NCI-H1092 treated with DMSO at 0.1 percent for 48 hours (cell line): Measurements from ENCODE around the gene ALPK1.
"Not testable (repeated sequence)": the region's sequence is repeated elsewhere in the genome, so short reads cannot be mapped to it uniquely, and the experiment has no call there.

Experiments
- DNase-seq: peaks from one replicate; lab custom pipeline; 2025; lab: John Stamatoyannopoulos, UW

Gene ALPK1

DNA sequence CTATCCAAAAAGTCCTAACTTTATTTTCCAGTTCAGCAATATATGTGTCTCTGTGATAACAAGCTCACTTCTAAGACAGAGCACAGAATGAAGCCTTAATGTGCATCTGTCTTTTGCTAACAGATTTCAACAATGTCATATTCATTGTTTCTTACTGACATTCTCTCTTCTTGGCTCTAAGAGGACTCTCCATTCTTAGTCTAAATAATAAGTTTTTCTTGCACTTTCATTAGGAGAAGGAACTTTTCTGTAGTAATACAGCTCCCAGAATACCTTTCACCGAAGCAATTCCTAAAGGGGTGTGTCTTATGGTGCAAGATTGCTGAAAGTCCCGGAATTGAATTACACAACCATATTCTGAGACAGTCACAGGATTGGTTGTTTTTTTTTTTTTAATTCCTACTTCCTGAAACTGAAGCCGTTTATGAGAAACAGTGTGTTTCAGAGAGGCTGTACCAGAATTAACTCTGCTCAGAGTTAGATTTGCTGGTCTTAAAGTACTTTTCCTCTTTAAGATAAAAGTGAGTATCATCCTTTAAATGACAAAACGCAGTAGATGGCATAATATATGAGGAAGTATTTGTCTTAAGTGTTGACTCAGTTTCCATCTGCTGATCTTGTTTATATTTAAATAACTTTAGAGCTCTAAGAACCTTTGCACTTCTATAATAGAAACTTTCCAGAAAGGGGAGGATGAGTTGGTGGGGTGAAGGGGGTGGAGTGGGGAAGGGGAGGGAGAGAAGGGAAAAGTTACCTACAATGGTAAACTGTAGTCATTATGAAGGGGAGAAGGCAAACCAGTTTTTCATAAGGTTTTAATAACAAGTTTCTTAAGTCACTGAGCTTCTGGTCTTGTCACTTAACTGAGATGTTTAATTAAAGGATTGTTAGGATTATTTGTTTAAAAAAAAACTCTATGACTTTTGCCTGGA is at the start of gene ALPK1:
Gene ALPK1, plus strand, starts transcription at position 421 of the 932 bp plus-strand sequence.
- no peak for DNase-seq

DNA sequence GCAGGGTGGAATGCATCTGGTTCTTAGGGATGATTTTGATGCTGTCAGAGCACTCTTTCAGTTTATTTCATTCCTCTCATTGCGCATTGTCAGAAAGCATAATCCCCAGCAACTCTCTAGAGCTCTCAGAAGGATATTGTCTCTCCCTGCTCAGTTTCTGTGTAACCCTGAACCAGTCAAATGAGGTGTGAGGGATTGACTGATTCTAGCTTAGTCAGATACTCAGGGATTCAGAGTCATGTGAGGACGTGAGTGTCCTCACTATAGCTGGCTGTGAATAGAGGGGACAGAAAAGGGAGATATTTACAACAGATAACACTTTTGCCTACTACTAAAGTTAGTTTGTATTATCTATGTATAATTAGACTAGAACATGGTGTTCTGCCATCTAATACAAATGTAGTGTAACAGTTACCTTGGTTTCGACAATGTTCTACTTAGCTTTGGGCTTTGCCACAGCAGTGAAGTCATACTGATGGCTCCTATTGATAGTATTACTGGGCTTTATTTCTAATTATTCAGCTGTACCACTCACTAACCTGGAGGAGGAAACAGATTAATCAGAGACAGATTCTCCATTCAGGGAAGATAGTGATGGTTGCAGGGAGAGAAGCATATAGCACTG is 46.0 kb upstream of the ALPK1 start:
- no peak for DNase-seq

DNA sequence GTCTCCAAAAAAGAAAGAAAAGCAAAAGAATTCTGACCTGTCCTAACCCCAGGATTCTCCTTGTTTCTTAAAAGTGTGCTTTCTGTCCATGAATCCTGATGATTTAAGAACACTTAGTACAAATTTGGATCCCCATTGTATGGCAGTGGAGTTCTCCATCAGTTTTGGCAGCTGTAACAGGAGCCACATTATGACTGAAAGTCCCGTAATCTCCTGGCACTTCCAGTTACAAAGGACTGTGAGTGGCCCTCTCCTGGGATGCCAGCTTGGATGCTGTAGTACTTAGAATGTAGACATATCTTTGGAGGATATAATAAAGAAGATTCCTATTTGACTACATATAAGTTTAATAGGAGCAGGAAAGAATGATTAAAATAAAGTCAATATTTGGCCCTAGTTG is 44.9 kb upstream of the ALPK1 start:
- no peak for DNase-seq

DNA sequence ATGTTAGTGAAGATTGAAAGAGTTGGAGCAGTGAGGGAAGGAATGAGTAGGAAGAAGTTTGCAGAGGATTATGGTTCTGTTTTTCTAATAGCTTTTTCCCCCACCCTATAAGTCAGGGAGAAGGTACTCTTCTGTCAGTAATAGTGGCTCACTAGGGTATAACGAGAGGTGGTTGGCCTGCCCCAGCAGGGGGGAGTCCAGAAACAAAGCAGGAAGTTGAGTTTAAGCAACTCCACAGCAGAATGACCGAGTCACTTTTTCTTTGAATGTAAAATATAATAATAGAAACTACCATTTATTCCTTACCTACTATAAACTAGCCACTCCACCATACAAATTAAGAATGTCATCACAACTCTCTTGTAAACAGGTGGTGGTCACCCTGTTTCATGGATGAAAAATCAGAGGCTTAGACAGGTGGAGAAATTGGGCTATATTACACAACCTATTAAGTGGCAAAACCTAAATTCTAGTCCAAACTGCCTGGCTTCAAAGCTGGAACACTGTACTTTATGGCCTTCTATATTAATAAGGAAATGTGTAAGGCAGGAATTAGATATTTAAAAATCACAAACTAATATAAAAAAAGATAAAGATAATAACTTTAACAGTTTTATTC is 43.7 kb upstream of the ALPK1 start:
- DNase-seq: no peak

DNA sequence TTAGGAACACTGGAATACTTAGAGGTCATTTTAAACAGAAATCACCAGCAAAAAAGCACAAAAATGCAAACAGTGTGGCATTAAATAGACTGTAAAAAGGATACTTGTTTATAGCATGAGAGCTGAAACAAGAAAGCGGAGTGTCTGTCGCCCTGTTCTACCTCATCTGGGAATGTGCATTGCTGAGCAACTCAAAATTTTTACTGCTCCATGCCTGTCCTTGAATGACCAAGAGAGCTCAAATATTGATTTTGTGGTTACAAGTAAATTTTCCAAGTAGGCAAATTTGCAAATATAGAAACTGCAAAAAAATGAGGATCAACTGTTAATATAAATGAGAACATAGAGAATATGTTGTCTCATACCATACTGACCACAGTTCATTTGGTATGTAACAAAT is 40.1 kb upstream of the ALPK1 start:
- DNase-seq: no peak

DNA sequence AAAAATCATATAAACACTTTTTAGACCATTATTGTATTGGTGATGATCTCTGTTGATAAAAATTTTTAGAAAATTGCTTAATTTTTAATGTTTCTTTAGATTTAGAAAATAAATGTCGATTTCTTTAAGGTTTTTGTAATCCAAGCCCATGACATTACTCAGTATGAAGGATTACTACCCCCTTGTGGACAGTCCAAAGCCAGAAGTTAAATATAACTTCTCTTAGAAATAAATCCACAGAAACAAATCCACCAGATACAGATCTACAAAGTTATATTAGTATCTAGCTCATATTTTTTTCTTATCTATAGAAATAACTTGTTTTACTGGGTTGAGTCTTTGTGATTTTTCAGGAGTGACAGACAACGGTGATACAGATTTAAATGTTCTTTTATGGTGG is 30.3 kb upstream of the ALPK1 start:
- DNase-seq: no peak

DNA sequence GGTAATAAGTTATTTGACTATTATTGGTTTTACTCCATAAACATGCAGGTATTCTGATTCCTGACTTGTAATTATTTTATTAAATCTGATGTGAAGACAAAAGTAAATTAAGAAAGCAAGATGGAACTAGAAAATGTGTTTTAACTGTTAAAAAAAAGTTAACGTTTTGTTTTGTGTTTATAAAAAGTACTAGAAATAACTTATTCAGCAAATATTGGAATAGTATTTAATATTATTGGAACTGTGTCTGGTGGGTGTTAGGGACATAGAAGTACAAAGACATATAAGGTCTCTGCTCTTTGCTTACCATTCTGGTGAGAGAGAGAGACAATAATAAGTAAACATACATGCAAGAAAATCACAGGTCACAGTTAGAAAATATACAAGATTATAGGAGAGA is 27.1 kb upstream of the ALPK1 start:
- no peak for DNase-seq

DNA sequence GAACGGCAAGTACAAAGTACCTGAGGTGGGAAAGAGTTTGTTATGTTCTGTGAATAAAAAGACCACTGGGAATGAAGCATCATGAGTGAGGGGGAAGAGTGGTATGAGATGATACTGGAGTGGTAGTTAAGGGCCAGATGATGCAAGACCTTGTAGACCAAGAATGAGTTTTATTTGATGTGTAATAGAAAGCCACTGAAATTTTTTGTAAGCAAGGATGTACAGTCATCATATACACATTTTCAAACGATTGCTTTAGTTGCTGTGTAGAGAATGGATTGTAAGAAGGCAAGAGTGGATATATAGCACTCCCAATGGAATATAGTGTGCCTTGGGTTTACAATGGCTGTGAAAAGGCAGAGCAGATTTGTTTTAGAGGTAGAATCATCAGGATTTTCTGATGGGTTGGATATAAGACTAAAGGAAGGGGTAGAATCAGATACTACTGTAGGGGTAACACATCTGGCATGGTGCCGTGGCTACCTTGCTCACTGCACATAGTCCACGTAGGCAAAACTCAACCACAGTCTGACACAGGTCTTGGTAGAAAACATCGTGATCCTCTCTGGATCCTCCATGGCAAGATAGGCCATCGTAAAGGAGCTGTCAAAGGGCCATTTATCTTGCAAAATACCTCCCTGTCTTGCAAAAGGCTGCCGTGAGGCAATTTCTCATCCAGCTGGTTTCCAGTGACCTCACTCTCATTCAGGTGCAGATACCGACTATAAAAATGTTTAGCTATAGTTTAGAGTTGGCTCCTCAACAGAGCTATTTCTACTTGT is 26.3 kb upstream of the ALPK1 start:
- no peak for DNase-seq

DNA sequence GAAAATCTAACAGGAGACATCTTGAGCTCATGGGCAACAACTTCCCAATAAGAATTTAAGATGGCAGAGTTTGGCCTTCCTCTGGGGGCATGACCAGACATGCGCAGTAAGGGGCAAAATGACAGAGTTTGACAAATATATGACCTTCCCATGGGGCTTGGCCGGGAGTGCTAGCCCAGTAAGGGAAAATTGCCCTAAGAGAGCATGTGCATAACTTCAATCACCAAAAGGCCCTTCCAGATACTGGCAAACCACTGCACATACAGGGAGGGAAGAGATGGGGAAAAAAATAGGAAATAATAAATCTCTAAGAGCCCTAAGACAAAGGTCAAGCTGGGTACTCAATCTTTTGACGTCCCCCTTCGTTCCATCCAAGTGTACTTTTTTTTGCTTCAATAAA is 24.9 kb upstream of the ALPK1 start:
- DNase-seq: no peak

DNA sequence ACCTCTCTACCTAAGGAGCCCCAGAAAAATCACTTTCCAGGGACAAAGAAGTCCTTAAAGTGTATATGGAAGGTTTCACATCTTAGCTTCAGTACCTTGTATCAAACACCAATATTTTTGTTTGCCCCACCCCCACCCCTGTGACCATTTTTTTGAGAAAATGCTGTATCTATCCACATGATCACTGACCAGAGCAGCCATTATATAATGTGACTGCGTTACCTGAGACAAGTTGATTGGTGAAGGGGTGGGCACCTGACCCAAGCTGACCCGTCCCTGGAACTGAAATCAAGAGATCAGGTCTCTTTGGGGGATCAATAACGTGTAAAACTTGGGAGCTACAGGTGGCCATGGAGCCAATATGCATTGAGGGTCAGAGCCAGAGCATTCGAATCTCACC is 22.2 kb upstream of the ALPK1 start:
- DNase-seq: no peak

DNA sequence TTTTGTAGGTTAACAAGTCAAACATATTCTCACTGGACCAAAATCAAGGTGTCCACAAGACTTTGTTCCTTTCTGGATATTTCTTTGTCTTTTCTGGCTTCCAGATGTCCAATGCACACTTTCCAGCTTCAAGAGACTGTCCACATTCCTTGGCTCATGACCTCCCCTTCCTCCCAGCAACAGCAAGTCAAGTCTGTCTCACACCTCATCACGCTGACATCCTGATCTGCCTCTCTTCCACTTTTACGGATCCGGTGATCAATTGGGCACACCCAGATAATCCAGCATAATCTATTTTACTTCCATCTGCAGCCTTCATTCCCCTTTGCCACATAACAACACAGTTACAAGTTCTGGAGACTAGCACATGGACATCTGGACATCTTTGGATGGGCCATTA is 21.1 kb upstream of the ALPK1 start:
- no peak for DNase-seq

DNA sequence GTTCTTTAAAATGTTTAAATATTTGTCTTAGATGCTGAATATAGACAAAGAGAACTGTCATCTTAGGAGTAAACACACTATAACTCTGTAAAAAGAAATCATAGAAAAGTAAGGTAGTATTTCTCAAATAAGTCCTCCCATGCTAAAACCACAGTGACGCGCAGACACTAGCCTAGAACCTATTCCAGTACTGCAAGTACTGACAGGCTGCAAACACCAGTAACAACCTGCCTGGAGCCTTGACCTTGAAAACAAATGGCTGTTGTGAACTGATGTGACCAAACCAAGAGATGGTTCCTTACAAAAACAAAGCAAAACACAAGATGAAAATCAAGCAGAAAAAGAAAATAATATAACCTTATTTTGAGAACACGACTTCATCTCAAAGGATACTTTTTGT is 19.9 kb upstream of the ALPK1 start:
- DNase-seq: no peak

DNA sequence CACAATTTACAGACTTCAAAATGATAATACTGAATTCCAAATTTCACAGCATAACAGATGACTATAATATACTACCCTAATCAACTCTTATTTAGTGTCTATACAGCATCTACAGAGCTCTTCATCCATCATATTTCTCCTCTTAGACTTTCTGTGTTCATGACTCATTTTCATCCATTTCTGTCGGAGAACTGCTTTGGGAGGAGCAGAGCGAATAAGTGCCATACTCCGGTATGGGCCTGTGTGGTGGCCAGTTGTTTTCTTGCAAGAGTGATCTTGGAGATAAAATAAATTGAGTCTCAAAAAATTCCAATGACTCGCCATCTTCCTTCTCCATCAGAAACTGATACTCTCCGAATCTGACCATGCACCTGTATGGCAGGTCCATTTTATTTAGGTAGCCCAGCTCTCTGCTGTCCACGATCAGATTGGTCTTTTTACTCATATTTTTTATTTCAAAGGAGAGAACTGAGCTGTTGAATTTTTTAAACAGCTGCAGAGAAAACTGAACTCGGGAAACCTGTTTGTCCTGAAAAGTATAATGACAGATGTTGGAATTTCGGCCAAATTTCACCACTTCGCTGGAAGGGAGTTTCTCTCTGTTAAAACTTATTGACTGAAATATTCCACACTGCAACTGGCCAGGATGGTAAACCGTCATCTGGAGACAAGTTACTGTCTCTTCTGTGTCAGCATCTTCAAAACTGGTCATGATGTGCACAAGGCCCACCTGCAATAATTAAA is 19.3 kb upstream of the ALPK1 start:
- no peak for DNase-seq

DNA sequence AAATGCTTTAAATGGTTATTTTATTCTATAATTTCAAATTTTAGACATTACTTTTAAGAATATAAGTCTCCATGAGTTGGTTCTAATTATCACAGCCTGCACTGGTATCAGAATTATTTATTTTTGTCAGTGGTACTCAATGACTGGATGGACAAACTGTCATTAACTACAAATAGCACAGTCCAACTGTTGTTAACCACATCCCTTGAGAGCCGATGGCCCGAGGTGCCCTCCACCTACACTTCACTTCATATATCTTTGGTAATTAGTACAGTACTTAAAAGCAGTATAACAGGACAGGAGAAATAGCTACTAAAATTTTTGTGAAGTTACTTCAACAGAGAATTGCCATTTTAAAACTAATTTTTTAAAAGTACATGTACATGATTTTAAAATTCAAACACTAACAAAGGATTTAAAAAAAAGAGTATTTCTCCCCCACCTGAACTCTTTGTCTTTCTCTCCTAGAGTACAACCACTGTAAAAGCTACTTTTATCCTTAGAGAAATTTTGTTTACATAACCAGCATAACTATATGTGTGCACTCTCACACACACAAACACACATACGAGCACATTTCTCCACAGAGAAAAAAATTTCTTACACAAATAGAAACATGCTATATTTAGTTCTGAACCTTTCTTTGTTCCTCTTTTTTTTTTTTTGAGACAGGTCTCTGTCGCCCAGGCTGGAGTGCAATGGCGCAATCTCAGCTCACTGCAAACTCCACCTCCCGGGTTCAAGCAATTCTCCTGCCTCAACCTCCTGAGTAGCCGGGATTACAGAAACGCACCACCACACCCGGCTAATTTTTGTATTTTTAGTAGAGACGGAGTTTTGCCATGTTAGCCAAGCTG is 17.9 kb upstream of the ALPK1 start:
- DNase-seq: no peak

DNA sequence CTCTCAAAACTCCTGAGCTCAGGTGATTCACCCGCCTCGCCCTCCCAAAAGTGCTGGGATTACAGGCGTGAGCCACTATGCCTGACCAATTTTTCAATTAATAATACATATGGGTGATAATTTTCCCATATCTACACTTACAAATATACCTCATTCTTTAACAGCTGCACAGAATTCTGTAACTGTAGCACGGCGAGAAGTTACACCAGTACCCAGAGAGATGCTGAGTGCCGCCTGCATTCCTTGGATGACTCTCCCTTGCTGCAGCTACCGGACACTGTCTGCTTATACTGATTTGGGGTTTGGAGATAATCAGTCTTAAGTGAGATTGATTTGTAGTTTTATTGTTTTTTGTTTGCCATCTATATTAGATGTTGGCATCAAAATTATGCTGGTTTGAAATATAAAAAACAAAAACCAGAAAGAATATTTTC is 17.3 kb upstream of the ALPK1 start:
- DNase-seq: no peak

DNA sequence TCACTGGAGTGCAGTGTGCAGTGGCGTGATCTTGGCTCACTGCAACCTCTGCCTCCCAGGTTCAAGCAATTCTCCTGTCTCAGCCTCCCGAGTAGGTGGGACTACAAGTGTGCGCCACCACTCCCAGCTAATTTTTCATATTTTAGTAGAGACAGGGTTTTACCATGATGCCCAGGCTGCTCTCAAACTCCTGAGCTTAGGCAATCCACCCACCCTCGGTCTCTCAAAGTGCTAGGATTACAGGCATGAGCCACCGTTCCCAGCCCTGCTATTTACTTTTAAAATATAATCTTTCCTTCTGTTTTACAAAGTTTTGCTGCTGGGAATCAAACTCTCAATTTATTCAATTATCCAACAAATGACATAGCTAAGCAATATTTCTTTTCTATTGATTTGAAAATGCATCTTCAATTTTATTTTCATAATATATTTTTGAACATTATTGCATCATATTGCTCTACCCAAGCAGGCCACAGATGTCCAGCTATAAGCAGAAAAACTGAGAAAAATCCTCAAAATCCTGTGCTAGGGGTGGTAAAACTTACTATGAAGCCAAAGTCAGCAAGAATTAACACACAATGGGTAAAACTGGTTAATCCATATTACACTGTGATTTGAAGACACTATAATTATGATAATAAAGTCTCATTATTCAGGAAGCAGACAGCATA is 16.6 kb upstream of the ALPK1 start:
- no peak for DNase-seq

DNA sequence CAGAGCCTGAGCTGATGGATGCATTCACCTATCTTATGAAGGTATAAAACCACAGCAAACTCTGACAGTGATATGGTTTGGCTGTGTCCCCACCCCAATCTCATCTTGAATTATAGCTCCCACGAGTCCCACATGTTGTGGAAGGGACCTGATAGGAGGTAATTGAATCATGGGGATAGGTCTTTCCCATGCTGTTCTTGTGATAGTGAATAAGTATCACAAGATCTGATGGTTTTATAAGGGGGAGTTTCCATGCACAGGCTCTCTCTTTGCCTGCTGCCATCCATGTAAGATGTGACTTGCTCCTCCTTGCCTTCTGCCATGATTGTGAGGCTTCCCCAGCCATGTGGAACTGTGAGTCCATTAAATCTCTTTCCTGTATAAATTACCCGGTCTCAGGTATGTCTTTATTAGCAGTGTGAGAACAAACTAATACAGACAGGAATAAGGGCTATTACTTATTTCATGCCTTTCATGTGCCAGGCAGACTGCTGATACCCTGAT is 15.2 kb upstream of the ALPK1 start:
- not testable (repeated sequence) for DNase-seq

DNA sequence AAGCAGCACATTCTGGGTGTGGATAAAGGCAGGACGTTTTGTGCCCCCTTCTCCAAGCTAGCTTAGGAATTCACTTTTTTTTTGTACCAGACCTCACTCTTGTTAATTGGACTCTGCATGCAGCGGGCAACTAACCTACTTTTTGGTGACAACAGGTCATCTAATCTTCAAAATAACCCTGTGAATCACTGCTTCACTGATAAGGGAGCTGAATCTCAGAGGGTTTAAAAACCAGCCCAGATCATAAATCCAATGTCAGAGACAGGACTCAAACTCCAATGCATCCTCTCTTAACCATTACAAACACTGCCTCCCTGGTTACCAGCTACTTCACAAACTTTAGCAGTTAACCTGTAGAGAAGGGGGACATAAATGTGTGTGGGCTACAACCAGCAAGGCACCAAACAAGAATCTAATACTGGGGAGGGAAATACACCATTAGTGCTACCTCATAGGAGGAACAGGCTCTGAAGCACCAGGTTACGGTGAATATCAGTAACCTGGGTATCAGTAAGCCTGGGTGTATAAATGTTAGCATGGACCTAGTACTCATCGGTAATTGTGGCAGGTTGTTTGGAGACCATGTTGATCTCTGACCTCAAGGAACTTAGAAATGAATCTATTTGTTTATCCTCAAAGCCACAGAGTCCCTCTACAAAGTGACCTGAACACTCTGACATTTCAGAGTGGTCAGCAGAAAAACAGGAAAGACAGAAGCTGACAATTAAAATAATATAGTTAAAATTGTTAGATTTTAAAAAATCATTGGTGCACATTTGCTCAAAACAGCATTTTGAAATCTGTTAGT is 14.1 kb upstream of the ALPK1 start:
- no peak for DNase-seq

DNA sequence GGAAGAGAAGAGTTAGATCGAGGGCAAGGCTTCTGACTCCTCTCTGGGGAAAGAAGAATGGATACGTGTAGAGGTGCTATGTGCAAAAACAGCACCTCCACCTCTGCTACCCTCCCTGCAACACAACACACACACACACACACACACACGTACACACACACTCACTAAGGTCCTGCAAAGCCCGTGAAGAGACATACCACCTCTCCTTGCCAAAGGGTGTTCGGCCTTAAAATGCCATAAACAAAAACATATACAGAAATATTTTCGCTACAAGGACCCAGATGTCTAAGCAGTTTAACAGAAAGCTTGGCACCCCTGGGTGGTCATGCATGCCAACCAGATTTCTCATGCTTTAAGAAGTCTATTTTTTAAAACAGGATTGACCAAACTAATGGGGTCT is 13.0 kb upstream of the ALPK1 start:
- DNase-seq: no peak
